DMS153 treated with DMSO at 0.1 percent for 48 hours (cell line): ENCODE results near the gene PRDX3.

Experiments used
- DNase-seq: peaks from one replicate; lab custom pipeline; 2025; ENCODE audit not compliant: unreplicated experiment; lab: John Stamatoyannopoulos, UW

PRDX3 gene

GRCh38 chr10:119131512-119132240, 46.9 kb downstream of the PRDX3 start:
- no peak for DNase-seq

- DNase-seq: no peak
Measured at GRCh38 chr10:119129721-119130120, 48.9 kb downstream of the PRDX3 start.

- DNase-seq: no peak
Measured at GRCh38 chr10:119125942-119126341, 52.7 kb downstream of the PRDX3 start.

- no peak for DNase-seq
Measured at GRCh38 chr10:119120875-119121274, 57.7 kb downstream of the PRDX3 start.

DNA sequence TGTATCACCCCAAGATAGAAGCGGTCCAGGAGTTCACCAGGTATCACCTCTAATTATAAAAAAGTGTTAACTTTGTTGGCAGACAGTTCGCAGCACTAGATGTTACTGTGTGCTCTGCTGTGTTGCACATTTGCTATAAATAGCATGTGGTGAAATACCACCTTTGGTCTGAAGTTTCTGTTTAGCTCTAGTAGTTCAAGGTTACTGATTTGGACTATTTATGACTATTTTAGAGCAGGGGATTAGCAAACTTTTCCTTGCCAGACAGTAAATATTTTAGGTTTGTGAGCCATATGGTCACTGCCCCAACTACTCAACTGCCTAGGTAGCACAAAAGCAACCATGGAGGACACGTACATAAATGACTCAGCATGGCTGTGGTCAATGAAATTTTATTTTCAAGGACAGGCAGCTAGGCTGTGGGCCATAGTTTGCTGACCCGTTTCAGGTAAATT, 58.2 kb downstream of the PRDX3 start:
- no peak for DNase-seq

DNA sequence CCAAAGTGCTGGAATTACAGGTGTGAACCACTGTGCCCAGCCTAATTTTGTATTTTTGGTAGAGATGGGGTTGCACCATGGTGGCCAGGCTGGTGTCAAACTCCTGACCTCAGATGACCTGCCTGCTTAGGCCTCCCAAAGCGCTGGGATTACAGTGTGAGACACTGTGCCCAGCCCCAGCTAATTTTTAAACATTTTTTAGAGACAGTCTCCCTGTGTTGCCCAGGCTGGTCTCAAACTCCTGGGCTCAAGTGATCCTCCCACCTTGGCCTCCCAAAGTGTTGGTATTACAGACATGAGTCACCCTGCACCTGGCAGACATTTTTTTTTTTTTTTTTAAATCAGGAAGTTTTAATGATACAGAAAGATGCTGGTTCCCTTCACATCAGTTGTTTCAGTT, 59.2 kb downstream of the PRDX3 start:
- DNase-seq: no peak

DNA sequence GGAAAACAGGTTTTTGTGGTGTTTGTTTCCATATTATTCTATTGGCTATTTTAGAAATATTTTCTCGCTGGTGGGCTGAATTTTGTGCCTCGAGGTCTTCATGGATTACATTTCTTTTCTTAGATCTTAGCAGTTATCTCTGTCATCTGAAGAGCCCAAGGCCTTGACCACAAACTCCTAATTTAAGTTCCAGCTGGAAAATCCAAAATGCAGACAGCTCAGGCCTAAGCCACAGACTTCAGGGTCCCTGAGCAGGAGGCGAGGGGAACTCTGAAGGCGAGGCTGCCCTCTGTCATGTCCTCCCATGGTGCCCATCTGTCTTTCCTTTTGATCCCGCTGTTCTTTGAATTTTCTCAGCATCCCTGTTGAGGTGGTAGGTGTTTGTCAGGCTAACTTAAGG, 60.4 kb downstream of the PRDX3 start:
- DNase-seq: no peak
